ENCODE data around the gene LRR1.
"Not testable (repeated sequence)": the region's sequence is repeated elsewhere in the genome, so short reads cannot be mapped to it uniquely, and the experiment has no call there.

Gene LRR1

DNA sequence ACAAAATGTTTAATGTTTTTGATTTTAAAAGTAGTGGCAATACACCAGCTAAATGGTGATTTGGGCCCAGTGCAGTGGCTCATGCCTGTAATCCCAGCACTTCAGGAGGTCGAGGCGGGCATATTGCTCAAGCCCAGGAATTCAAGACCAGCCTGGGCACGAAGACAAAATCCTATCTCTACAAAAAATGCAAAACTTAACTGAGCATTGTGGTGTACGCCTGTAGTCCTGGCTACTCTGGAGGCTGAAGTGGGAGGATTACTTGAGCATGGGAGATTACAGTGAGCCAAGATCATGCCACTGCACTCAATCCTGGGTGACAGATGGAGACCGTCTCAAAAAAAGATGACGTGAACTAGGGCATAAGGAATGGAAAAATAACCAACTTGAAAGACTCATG lies 17.0 kb downstream of the LRR1 start:
- H3K9me3 Mint-ChIP-seq = no peaks in the 10 kb centered on the region
- H3K36me3 Mint-ChIP-seq (ENCODE audit: low read depth) = peaks cover 51% of the 10 kb centered on the region
- H3K27me3 Mint-ChIP-seq (ENCODE audit: low read depth, poor library complexity) = no peaks in the 10 kb centered on the region
- peak overlapping the region; percentile 33 for H3K27ac Mint-ChIP-seq
- TF ChIP-seq, protein P1, sequence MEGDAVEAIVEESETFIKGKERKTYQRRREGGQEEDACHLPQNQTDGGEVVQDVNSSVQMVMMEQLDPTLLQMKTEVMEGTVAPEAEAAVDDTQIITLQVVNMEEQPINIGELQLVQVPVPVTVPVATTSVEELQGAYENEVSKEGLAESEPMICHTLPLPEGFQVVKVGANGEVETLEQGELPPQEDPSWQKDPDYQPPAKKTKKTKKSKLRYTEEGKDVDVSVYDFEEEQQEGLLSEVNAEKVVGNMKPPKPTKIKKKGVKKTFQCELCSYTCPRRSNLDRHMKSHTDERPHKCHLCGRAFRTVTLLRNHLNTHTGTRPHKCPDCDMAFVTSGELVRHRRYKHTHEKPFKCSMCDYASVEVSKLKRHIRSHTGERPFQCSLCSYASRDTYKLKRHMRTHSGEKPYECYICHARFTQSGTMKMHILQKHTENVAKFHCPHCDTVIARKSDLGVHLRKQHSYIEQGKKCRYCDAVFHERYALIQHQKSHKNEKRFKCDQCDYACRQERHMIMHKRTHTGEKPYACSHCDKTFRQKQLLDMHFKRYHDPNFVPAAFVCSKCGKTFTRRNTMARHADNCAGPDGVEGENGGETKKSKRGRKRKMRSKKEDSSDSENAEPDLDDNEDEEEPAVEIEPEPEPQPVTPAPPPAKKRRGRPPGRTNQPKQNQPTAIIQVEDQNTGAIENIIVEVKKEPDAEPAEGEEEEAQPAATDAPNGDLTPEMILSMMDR (IDR thresholded peaks at IDR 0.05) = no peak
- no peak for DNase-seq
- H3K4me3 Mint-ChIP-seq = no peak overlapping the region
- H3K4me1 Mint-ChIP-seq = peaks cover 26% of the 10 kb centered on the region

DNA sequence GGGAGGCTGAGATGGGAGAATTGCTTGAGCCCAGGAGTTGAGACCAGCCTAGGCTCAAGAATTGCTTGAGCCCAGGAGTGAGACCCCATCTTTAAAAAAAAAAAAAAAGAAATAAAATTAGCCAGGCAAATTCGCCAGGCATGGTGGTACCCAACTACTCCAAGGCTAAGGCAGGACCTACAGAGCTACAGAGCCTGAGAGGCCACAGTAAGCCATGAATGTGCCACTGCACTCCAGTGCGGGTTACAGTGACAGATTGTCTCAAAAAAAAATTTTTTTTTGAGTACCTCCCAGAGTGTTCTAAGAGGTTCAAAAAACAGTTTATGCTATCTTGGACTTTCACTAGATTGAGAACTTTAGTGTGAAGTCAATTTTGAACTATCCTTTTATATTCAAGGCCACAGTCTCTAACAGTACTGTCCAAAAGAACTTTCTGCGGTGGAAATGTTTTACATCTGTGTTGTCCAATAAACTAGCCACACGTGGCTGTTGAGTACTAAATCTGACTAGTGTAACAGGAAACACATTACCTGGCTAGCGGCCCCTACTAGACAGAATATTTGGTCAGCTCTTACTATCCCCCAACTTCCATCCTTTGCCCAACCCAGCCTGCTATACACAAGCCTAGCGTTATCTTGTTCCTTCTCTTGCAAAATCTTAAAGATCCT lies 19.2 kb downstream of the LRR1 start:
- DNase-seq = no peak
- peaks cover 31% of the 10 kb centered on the region for H3K4me1 Mint-ChIP-seq
- peaks cover 43% of the 10 kb centered on the region for H3K36me3 Mint-ChIP-seq (ENCODE audit: low read depth)
- H3K27me3 Mint-ChIP-seq (ENCODE audit: low read depth, poor library complexity) = no peaks in the 10 kb centered on the region
- TF ChIP-seq, protein P1 (IDR thresholded peaks at IDR 0.05) = no peak
- no peaks in the 10 kb centered on the region for H3K9me3 Mint-ChIP-seq
- H3K27ac Mint-ChIP-seq = peak overlapping the region; percentile 31
- H3K4me3 Mint-ChIP-seq = peak overlapping the region; percentile 10

DNA sequence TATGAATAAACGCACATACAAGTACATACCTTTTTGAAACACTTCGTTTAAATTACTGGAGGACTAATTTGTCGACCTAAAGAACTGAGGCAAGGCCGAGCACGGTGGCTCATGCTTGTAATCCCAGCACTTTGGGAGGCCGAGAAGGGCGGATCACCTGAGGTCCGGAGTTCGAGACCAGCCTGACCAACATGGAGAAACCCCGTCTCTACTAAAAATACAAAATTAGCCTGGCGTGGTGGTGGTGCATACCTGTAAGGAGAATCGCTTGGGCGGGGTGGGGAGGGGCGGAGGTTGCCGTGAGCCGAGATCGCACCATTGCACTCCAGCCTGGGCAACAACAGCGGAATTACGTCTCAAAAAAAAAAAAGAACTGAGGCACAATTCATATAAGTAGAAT lies 20.5 kb downstream of the LRR1 start:
- not testable (repeated sequence) for H3K9me3 Mint-ChIP-seq; DNase-seq; H3K27me3 Mint-ChIP-seq (ENCODE audit: low read depth, poor library complexity)
- Mint-ChIP-seq H3K27ac (peak overlapping the region; percentile 100), H3K4me1 (peaks cover 31% of the 10 kb centered on the region), H3K36me3 (ENCODE audit: low read depth) (peaks cover 40% of the 10 kb centered on the region), H3K4me3 (peak overlapping the region; percentile 99)

DNA sequence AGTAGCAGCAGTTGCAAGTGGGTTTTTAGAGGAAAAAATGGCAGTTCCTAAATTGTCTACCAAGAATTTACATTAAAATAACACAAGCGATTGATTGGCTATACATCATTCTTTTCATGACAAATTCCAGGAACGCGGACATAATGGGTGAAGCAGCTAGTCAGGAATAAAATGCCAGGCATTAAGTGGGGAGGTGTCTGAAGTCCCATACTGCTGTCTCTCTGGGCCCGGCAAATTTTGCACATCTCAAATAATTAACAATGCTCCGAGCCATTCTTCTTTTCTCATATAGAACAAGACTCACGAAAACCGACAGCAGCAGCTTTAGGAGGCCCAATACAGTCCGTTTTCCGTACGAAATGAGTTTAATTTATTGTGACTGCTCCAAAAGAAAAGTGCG lies 21.0 kb downstream of the LRR1 start:
- H3K27me3 Mint-ChIP-seq (ENCODE audit: low read depth, poor library complexity) = no peaks in the 10 kb centered on the region

DNA sequence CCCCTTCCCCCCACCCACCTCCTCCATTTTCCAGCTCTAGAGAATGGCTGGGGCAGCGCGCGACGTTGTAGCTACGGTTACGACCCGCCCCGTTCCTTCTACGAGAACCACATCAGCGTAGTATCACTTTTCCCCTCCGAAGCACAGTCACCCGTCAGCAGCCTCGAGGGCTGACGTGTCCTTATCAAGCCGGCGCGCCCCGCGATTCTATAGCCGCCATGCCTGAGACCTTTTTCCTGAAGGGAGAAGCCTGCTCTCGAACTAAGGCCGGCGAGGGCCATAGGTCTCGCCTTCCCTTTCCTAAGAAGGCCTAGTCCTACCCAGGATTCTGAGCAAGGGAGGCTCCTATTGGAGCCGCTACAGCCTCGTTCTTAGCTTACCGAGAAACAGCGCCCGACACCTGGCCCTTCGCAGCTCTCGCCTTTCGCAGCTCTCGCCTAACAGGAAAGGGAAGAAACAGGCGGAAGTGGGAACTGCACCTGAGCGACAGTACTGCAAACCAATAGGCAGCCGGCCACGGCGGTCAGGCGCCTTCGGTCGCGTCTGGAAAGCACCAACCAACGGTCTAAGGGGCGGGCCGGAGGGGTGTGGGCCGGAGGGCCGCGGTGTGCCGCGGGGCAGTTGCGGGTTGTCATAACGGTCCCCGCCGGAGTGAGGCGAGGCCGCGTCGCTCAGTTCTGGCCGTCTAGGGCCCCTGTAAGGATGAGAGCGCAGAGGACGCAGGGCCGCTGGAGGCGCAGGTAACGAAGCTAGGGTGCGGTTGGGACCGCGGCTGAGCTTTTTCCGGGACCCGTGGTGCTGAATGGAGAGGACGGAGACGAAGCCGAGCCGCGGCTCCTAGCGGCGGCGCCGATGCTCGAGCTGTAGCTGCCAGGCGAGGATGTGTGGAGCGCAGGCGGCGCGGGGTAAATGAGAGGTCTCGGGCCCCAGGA lies 21.7 kb downstream of the LRR1 start, which contains the start of the genes MGAT2 and RPL36AL:
Gene MGAT2 (plus strand): TSS at position 618 of the 932 bp plus-strand sequence. CDS start 470 bp downstream, outside the sequence.
Gene RPL36AL (minus strand): TSS at position 445 of the 932 bp plus-strand sequence. CDS start 1,522 bp downstream, outside the sequence.
- peaks cover 31% of the 10 kb centered on the region for H3K4me1 Mint-ChIP-seq
- no peaks in the 10 kb centered on the region for H3K27me3 Mint-ChIP-seq (ENCODE audit: low read depth, poor library complexity)

More for the DNA sequence above, 21.0 kb downstream of the LRR1 start:
- Mint-ChIP-seq H3K4me3 (peak overlapping the region; percentile 99), H3K9me3 (no peaks in the 10 kb centered on the region), H3K4me1 (peaks cover 31% of the 10 kb centered on the region), H3K27ac (peak overlapping the region; percentile 100), H3K36me3 (ENCODE audit: low read depth) (peaks cover 38% of the 10 kb centered on the region)
- TF ChIP-seq, protein P1 (IDR thresholded peaks at IDR 0.05) = no peak
- no peak for DNase-seq

More for the DNA sequence above, 21.7 kb downstream of the LRR1 start, which contains the start of the genes MGAT2 and RPL36AL:
- peak; percentile 98 for DNase-seq
- TF ChIP-seq, protein P1 (IDR thresholded peaks at IDR 0.05) = no peak
- Mint-ChIP-seq H3K36me3 (ENCODE audit: low read depth) (peaks cover 41% of the 10 kb centered on the region), H3K9me3 (no peaks in the 10 kb centered on the region), H3K4me3 (peak within 1 kb of the TSS; percentile 99), H3K27ac (peak within 1 kb of the TSS; percentile 100)

All from nephron progenitor cell (in vitro differentiated cells).